PC-3 (cell line): ENCODE data around the gene TBC1D14.

Experiments
- EZH2 ChIP-seq: fragments of 300-600 bp; sonication (generic); IDR thresholded peaks from one replicate; pipeline ENCODE4 v1.6.1; 2017; ENCODE audit warnings: antibody characterized with exemption, mild to moderate bottlenecking, low read length; ENCODE audit not compliant: unreplicated experiment
- EZH2phosphoT487 ChIP-seq: fragments of 300-600 bp; sonication (generic); IDR thresholded peaks from 2 replicates; pipeline ENCODE4 v1.6.1; 2018; ENCODE audit warnings: mild to moderate bottlenecking, antibody characterized with exemption, low read length, borderline replicate concordance

GRCh38 chr4:6900181-6900812, 9.3 kb upstream of the TBC1D14 start:
- no peak for TF ChIP-seq EZH2phosphoT487
- TF ChIP-seq EZH2 = no peak
